Measurements from ENCODE around the gene CDK5R2. TPM values are rescaled to one million over a fixed set of nuclear protein-coding genes. Genes with fewer than 3 reads are reported as not detected.
"Not testable (repeated sequence)": the region's sequence is repeated elsewhere in the genome, so short reads cannot be mapped to it uniquely, and the experiment has no call there.

The CDK5R2 gene
- total and polyA plus RNA-seq, 8 donors = 0.13 to 0.30 (median 0.17) TPM; not detected in 2

DNA sequence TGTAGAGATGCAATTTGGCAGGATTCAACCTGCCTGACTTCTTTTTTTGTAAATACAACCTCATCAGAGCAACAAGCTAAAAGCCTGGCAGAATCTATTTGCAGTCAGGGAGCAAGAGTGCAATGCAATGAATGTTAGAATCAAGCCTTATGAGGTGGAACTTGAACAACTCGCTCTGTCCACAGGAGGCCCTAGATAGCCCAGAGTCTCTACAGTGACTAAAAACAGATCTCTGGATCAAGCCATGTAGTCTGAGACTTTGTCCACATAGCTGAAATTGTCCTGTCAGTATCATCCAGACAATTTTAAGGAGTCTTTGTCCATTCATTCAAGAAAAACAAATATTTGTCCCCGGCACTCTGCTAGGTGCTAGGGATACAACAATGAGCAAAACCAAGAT, 32.0 kb upstream of the CDK5R2 start:
- no peak overlapping the region for H3K4me3 ChIP-seq
- TF ChIP-seq, protein P1, sequence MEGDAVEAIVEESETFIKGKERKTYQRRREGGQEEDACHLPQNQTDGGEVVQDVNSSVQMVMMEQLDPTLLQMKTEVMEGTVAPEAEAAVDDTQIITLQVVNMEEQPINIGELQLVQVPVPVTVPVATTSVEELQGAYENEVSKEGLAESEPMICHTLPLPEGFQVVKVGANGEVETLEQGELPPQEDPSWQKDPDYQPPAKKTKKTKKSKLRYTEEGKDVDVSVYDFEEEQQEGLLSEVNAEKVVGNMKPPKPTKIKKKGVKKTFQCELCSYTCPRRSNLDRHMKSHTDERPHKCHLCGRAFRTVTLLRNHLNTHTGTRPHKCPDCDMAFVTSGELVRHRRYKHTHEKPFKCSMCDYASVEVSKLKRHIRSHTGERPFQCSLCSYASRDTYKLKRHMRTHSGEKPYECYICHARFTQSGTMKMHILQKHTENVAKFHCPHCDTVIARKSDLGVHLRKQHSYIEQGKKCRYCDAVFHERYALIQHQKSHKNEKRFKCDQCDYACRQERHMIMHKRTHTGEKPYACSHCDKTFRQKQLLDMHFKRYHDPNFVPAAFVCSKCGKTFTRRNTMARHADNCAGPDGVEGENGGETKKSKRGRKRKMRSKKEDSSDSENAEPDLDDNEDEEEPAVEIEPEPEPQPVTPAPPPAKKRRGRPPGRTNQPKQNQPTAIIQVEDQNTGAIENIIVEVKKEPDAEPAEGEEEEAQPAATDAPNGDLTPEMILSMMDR (IDR thresholded peaks at IDR 0.05) = no peak
- peaks cover 0 to 44% of the 10 kb centered on the region in 2 donors for H3K27me3 ChIP-seq
- DNase-seq (peak in 1 of 4 donors; percentile 16), ATAC-seq (no peak)
- H3K9me3 ChIP-seq = peaks cover 0 to 7% of the 10 kb centered on the region in 2 donors
- no peaks in the 10 kb centered on the region for H3K4me1 ChIP-seq
- H3K27ac ChIP-seq = no peak overlapping the region
- H3K36me3 ChIP-seq = no peaks in the 10 kb centered on the region
- intact Hi-C loops (cut with DNase I) = no loop called here

- Histone ChIP-seq H3K4me3 (no peak overlapping the region), H3K27ac (no peak overlapping the region), H3K4me1 (no peaks in the 10 kb centered on the region), H3K27me3 (peaks cover 0 to 39% of the 10 kb centered on the region in 2 donors), H3K36me3 (no peaks in the 10 kb centered on the region), H3K9me3 (peaks cover 0 to 7% of the 10 kb centered on the region in 2 donors)
- TF ChIP-seq, protein P1 (IDR thresholded peaks at IDR 0.05) = no peak
- ATAC-seq = no peak
- no peak for DNase-seq
- intact Hi-C loops (cut with DNase I) = no loop called here
These were observed 31.6 kb upstream of the CDK5R2 start for GRCh38 chr2:218927876-218928275.

DNA sequence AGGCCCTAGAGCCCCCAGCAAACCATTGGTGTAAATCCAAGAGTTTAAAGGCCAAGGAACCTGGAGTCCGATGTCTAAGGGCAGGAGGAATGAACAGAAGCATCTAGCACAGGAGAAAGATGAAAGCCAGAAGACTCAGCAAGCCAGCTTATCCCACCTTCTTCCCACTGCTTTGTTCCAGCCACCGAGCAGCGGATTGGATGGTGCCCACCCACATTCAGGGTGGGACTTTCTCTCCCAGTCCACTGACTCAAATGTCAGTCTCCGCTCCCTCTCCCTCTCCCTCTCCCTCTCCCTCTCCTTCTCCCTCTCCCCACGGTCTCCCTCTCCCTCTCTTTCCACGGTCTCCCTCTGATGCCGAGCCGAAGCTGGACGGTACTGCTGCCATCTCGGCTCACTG, 29.0 kb upstream of the CDK5R2 start:
- H3K36me3 ChIP-seq; DNase-seq; ATAC-seq; H3K4me3 ChIP-seq; intact Hi-C loops (cut with DNase I); H3K9me3 ChIP-seq; H3K27ac ChIP-seq; H3K4me1 ChIP-seq: not testable (repeated sequence)
- peaks cover 0 to 41% of the 10 kb centered on the region in 2 donors for H3K27me3 ChIP-seq

GRCh38 chr2:218931751-218932150, 27.7 kb upstream of the CDK5R2 start:
- H3K4me3 ChIP-seq; intact Hi-C loops (cut with DNase I); H3K4me1 ChIP-seq; H3K36me3 ChIP-seq; ATAC-seq; H3K9me3 ChIP-seq; H3K27ac ChIP-seq; DNase-seq: not testable (repeated sequence)
- H3K27me3 ChIP-seq = peaks cover 0 to 40% of the 10 kb centered on the region in 2 donors

- H3K4me1 ChIP-seq = no peaks in the 10 kb centered on the region
- TF ChIP-seq, protein P1 (IDR thresholded peaks at IDR 0.05) = no peak
- intact Hi-C loops (cut with DNase I) = no loop called here
These were observed 14.6 kb upstream of the CDK5R2 start for GRCh38 chr2:218944759-218945404.

DNA sequence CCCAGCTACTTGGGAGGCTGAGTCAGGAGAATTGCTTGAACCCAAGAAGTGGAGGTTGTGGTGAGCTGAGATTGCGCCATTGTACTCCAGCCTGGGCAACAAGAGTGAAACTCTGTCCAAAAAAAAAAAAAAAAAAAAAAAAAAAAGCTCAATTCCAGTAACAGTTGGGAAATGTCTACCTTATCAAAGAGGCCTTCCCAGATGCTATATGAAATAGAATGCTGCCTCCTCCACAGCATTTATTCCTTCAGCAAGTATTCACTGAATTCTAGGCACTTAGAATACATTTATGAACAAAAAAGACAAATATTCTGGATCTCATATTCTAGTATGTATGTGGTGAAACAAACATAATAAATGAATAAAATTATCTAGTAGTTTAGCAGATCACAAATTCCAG, 12.8 kb upstream of the CDK5R2 start:
- ATAC-seq (no peak), DNase-seq (no peak)
- Histone ChIP-seq H3K4me3 (no peak overlapping the region), H3K27me3 (peaks cover 0 to 90% of the 10 kb centered on the region in 2 donors), H3K36me3 (no peaks in the 10 kb centered on the region), H3K27ac (no peak overlapping the region), H3K4me1 (no peaks in the 10 kb centered on the region), H3K9me3 (no peaks in the 10 kb centered on the region)
- intact Hi-C loops (cut with DNase I) = no loop called here
- TF ChIP-seq, protein P1 (IDR thresholded peaks at IDR 0.05) = no peak

More at GRCh38 chr2:218944759-218945404, 14.6 kb upstream of the CDK5R2 start:
- ATAC-seq (no peak), DNase-seq (no peak)
- H3K27ac ChIP-seq = no peak overlapping the region
- no peaks in the 10 kb centered on the region for H3K36me3 ChIP-seq
- H3K9me3 ChIP-seq = no peaks in the 10 kb centered on the region
- no peak overlapping the region for H3K4me3 ChIP-seq
- peaks cover 0 to 83% of the 10 kb centered on the region in 2 donors for H3K27me3 ChIP-seq

All from left lung (tissue), 10 donors.